Measurements from ENCODE around the gene PRPF6.
"Not testable (repeated sequence)": the region's sequence is repeated elsewhere in the genome, so short reads cannot be mapped to it uniquely, and the experiment has no call there.

Gene PRPF6

DNA sequence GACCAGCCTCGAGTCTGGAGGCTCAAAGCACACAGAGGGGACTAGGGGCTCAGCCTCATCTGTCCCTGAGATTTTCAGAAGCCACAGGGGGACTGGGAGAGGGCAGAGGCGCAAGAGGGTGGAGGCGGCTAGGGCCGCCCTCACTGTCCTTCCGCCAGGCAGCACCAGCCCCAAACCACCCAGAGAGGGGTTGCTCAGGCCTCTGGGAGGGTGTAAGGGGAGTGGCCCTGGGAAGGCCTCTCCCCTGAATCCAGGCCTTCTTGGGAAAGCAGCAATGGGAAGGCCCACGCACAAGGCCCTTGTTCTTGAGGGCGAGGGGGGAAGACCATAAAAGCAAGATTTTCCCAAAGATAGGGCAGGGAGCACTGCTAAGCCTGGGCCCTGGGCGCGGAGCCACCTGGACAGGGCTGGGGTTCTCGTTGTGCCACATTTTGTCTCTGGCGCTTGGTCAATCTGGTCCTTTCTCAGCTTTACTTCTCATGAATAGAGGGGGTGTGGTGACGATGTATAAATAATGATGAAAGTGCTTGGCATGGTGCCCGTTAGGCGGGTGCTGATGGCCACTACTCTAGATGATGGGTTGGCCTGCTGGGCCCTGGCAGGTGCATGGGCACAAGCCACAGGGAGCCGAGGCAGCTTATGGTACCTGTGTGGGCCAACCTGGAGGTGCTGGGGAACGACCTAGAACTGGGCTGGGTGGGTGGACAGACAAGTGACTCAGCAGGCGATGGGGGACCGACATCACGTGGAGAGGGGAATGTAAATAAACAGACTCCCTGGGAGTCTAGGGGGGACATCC is 6.3 kb upstream of the PRPF6 start:
- no peak for DNase-seq

- peak; percentile 28 for DNase-seq
Measured at GRCh38 chr20:63976511-63976910, 4.4 kb upstream of the PRPF6 start.

DNA sequence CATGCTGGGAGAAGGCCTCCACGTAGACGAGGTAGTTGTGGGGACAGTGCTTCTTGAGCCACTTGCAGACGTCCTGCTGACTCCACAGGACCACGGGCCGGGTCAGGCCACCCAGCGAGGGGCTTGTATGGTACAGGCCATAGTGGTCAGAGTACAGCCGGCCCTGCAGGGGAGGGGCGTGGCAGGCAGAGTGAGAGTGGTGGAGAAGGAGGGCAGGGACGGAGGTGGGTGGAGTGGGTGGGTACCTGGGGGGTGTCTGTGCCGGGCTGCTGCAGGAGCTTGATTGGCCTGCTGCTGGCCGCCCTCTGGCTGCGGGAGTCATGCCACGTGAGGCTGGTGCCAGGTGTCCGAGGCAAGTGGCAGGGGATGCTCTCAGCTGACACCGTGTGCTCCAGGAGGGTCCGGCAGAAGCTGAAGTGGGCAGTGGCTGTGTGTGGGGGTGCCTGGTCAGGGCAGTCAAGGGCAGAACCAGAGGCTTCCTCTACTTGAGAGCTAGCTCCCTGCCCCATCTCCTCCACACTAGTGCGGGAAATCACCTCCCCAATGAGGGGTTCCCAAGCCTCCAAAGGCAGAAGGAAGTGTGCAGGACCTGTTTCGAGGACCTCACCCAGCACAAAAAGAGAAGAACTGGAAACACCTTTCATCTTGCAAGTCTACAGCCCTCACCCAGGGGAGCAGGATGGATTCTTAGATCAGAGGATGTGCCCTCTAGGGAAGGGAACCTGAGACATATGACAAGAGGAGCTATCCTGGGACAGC is 3.8 kb upstream of the PRPF6 start:
- no peak for DNase-seq

GRCh38 chr20:63977739-63978276 is 3.1 kb upstream of the PRPF6 start:
- peak; percentile 74 for DNase-seq

DNA sequence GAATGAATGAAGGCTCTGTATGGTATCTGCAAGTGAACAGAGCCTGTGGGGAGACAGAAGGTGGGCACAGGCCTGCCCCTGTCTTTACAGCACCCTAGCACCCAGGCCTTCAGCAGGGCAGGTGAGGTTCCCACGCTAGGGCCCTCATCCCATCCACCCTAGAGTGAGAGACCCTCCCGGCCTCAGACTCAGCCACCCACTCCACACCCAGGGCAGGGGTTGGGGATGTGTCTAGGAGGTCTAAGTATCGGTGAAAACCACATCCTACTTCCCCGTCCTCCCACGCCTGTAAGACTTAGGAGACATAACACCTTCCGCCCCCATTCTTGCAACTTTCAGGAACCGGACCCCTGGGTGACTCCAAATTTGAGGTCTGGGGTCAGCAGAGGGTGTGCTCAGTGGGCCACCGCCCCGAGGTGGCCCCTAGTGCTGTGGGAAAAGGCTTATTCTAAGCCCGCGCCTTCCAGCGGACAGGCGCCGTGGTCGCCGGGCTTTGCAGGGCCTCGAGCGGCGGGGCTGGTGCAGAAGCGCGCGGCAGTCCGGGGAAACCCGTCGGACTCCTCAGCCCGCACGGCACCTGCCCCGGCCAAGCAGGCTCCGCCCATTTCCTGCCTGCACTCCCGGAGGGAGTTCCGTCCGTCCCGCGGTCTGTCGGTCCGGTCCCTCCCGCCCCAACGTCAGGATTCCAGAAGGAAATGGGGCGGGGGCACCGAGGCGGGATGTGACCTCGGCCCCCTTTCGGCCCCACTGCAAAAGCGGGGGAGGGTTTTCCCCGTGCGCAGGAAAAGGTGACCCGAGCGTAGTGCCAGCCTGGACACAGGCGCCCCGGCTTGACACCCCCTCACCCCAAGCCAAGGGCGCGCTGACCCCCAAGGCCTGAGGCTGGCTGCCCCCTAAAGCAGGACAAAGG is 2.4 kb upstream of the PRPF6 start:
- DNase-seq, result peak; percentile 65

GRCh38 chr20:63979229-63979556 is 1.7 kb upstream of the PRPF6 start:
- no peak for DNase-seq

DNA sequence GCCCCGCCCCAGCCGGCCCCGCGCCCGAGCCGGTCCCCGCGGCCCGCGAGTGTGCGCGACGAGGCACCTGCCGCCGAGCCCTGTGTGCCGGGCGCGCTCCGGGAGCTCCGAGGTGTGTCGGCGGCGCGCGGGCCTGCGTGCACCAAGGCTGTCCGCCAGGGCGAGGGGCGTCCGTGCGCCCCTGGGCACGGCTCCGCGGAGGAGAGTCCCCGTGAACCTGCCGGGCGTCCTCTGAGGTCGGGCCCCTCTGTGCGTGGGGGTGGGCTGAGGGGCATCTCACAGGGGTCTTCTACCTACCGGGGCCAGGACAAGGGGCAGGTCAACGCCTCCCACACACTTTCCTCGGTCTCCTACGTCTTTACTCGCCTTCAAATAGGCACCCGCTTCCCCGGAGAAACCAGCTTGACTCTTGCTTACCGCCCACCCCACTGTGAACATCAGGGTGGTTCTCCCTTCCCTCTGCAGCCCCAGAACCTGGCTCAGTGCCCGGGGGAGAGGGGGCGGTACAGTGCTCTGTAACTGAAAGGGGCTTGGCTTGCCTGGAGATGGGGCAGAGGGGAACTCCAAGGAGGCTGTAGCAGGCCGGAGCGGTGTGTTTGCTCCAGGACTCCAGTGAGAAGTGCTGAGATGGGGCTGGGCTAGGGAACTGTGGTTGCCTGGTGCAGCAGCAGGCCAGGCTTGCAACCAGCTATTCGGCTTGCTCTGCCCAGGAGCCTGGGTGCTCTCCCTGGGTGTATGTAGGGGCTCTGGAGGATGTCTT is 1.2 kb upstream of the PRPF6 start, which contains the start of gene SAMD10:
Gene SAMD10 (minus strand): TSS at position 86 of the 760 bp plus-strand sequence. CDS start 175 bp downstream, outside the sequence.
- peak; percentile 72 for DNase-seq

GRCh38 chr20:63980317-63980805 is 571 bp upstream of the PRPF6 start:
- DNase-seq, result peak; percentile 35

DNA sequence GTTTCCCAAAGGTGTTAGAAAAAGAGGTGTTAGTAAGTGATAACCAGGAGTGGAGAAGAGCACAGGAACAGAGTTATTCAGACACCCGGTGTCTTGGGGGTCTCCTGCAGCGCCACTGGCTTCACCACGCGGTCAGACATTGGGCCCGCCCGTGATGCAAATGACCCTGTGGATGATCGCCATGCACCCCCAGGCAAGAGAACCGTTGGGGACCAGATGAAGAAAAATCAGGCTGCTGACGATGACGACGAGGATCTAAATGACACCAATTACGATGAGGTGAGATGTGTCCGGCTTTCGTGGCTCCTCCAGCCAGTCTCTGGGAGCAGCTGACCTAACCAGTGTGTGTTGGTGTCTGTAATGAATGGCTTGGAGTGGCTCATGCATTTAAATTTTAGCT is 2.0 kb downstream of the PRPF6 start:
- DNase-seq, result no peak

DNA sequence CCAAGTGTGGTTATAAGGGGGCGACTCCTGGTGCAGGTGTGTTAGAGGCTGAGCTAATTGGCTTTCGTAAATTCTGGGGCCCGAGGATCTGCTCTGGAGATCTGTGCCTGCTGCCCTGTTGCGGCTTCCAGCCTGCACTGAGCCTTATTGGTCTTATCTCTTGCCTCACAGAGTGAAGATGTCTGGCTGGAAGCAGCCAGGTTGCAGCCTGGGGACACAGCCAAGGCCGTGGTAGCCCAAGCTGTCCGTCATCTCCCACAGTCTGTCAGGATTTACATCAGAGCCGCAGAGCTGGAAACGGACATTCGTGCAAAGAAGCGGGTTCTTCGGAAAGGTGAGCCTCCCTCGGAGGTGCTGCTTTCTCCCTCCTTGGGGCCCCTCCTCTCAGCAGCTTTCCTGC is 20.0 kb downstream of the PRPF6 start:
- no peak for DNase-seq

- DNase-seq, result no peak
Measured at GRCh38 chr20:64001607-64002011, 20.7 kb downstream of the PRPF6 start.

DNA sequence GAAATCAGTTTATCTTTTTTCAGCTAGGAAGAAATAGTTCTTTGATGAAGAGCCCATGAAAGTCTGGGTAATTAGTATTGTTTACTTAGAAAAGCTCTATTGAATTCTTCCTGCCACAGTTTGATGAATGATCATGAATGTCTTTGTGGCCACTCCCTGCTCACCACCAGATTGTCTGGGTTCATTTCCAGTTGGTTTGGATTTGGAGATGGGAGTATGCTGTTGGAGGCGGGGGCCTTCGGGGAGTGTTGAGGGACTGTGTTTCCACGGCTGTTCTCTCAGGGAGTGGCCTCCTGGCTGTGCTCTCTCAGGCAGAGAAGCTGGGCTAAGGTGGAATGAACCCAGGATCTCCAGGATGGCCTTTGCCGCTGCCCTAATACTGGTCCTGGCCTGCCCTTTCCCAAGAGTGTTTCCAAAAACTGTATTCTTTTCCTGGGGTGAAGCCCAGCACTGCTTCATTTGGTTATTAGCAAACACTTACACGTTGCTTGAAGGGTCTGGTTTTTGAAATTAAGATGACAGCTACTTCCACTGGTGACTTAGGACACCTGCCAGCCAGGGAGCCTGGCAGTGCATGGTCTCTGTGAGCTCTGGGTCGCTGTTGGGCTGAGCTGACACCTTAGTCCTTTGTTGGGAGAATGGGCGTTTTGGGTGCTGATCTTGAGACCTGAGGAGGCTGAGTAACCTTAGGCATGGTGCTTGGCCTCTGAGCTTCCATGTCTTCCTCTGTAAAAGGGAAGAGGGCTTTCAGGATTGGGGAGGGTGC is 23.2 kb downstream of the PRPF6 start:
- no peak for DNase-seq

DNA sequence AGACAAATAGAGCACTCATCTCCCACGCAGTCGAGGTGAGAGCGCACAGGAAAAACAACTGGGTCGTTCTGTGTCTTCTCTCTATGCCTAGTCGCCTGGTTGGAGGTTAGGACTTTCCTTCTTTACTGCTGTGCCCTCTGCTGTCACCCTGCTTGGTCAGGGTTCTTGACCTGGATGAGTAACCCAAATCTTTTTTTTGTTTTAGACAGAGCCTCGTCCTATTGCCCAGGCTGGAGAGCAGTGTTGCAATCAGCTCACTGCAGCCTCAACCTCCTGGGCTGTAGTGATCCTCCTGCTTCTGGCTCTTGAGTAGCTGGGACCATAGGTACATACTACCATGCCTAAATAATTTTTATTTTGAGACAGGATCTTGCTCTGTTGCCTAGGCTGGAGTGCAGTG is 24.5 kb downstream of the PRPF6 start:
- DNase-seq, result no peak

DNA sequence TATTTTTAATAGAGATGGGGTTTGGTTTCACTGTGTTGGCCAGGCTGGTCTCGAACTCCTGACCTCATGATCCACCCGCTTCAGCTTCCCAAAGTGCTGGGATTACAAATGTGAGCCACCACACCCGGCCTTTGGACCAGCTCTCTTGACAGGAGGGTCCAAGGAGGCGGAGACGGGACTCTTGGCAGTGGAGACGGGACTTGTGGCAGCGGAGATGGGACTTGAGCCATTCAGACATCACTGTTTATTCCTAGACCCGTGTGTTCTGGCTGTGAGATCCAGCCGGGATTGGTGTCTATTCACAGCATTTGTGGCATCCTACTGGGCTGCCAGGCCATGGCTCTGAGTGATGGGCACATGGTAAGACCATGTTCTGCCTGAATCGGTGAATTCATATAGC is 25.6 kb downstream of the PRPF6 start:
- DNase-seq, result no peak

DNA sequence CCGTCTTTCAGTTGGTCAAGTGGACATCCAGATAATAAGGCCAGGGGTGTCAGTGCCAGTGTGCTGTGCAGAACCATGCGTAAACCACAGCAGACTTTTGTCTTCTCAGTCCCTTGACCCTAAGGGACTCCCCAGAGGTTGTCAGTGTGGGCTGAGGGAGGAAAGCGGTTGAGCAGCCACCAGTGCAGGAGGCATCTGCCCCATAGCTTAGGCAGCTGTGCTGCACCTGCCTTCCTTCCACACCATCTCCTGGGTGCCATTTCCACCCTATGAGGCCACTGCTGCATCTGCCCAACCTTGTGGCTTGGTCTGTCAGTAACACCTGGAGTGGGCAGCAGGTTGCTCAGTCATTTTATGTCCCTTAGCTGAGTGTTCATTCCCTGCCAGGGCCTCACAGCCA is 26.0 kb downstream of the PRPF6 start:
- DNase-seq, result no peak

DNA sequence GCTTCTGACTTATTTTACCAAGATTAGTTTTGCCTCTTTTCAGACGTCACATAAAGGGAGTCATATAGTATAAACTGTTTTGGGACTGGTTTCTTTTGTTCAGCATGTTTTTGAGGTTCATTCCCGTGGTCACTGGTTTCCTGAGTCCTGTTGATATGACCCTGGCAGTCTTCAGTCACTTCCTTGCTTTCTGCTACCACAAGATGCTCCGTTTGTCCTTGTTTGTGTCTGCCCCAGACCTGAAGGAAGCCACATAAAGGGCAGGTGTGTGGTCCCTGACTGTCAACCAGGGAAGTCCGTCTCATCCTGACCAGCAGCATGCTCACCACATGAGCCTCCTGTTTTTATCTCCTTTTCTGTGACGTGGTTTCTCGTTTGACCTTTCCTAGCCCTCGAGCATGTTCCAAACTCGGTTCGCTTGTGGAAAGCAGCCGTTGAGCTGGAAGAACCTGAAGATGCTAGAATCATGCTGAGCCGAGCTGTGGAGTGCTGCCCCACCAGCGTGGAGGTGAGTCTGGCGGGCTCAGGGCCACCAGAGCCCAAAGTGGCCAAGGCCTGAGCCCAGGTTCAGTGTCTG is 29.0 kb downstream of the PRPF6 start:
- no peak for DNase-seq

GRCh38 chr20:64010711-64011237 is 29.8 kb downstream of the PRPF6 start:
- no peak for DNase-seq

GRCh38 chr20:64011366-64011779 is 30.4 kb downstream of the PRPF6 start:
- no peak for DNase-seq

- DNase-seq, result not testable (repeated sequence)
Measured at GRCh38 chr20:64012385-64013154, 31.6 kb downstream of the PRPF6 start.

DNA sequence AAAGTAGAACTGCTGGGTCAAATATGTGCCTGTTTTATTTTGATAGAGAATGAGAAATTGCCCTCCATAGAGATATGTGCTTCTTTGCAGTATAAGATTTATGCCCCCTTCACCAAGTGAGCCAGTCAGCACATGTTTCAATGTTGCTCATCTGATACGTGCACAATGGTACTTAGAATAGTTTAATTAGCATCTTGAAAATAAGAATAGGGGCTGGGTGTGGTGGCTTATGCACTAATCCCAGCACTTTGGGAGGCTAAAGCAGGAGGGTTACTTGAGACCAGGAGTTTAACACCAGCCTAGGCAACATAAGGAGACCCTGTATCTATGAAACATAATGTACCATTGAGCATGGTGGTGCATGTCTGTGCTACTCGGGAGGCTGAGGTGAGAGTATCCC is 34.7 kb downstream of the PRPF6 start:
- no peak for DNase-seq

Data from CD4-positive, alpha-beta T cell treated with Interleukin-17A for 4 hours (primary cell).